ENCODE measurements around the gene VPS33B.
"Not testable (repeated sequence)": the region's sequence is repeated elsewhere in the genome, so short reads cannot be mapped to it uniquely, and the experiment has no call there.

Gene VPS33B

GRCh38 chr15:91022075-91022831 lies at the start of gene VPS33B:
Gene VPS33B, minus strand, starts transcription at chr15:91022594. Its CDS starts 345 bp downstream, at chr15:91022249.
- DNase-seq, result peak; percentile 81

GRCh38 chr15:91072161-91072560 lies 49.8 kb upstream of the VPS33B start:
- DNase-seq, result no peak

GRCh38 chr15:91070872-91071271 lies 48.5 kb upstream of the VPS33B start:
- no peak for DNase-seq

GRCh38 chr15:91068966-91069365 lies 46.6 kb upstream of the VPS33B start:
- DNase-seq, result no peak

- DNase-seq, result no peak
Measured at GRCh38 chr15:91068436-91068835, 46.0 kb upstream of the VPS33B start.

- no peak for DNase-seq
Measured at GRCh38 chr15:91067036-91067435, 44.6 kb upstream of the VPS33B start.

GRCh38 chr15:91065505-91065904 lies 43.1 kb upstream of the VPS33B start:
- no peak for DNase-seq

GRCh38 chr15:91061997-91062396 lies 39.6 kb upstream of the VPS33B start:
- no peak for DNase-seq

GRCh38 chr15:91061230-91061629 lies 38.8 kb upstream of the VPS33B start:
- no peak for DNase-seq

GRCh38 chr15:91055548-91056331 lies 33.3 kb upstream of the VPS33B start:
- DNase-seq, result peak; percentile 17

- no peak for DNase-seq
Measured at GRCh38 chr15:91054816-91055215, 32.4 kb upstream of the VPS33B start.

- no peak for DNase-seq
Measured at GRCh38 chr15:91051248-91051647, 28.9 kb upstream of the VPS33B start.

- no peak for DNase-seq
Measured at GRCh38 chr15:91050128-91050455, 27.7 kb upstream of the VPS33B start.

GRCh38 chr15:91049378-91050127 lies 27.2 kb upstream of the VPS33B start:
- peak; percentile 53 for DNase-seq

GRCh38 chr15:91047545-91048199 lies 25.3 kb upstream of the VPS33B start:
- no peak for DNase-seq

GRCh38 chr15:91046056-91046455 lies 23.7 kb upstream of the VPS33B start:
- DNase-seq, result not testable (repeated sequence)

- DNase-seq, result no peak
Measured at GRCh38 chr15:91045065-91045464, 22.7 kb upstream of the VPS33B start.

GRCh38 chr15:91043202-91043874 lies 20.9 kb upstream of the VPS33B start:
- DNase-seq, result no peak

GRCh38 chr15:91040856-91041255 lies 18.5 kb upstream of the VPS33B start:
- no peak for DNase-seq

- DNase-seq, result no peak
Measured at GRCh38 chr15:91039996-91040395, 17.6 kb upstream of the VPS33B start.

GRCh38 chr15:91032919-91033803 lies 10.8 kb upstream of the VPS33B start:
- peak; percentile 55 for DNase-seq
